MM.1S (cell line): Measurements from ENCODE around the gene DDAH1.

Experiments used
- DNase-seq: peaks from one replicate; pipeline ENCODE4 v3.0.0-alpha.2; 2015
- H2AFZ ChIP-seq: fragments of 300-600 bp; sonication (generic); 2 replicates; pipeline ENCODE4 v1.6.0; 2016; ENCODE audit warnings: antibody characterized with exemption, low read length
- H3F3A ChIP-seq: fragments of 300-600 bp; sonication (generic); 2 replicates; pipeline ENCODE4 v1.6.1; 2016; ENCODE audit warnings: mild to moderate bottlenecking, antibody characterized with exemption, low read length, moderate library complexity, mixed read lengths; ENCODE audit not compliant: insufficient read depth
- H3K27ac ChIP-seq: fragments of 300-600 bp; sonication (generic); 2 replicates; pipeline ENCODE4 v1.5.1; 2016; ENCODE audit warnings: mild to moderate bottlenecking, low read length
- H3K27me3 ChIP-seq: fragments of 300-600 bp; sonication (generic); replicated peaks from 2 replicates; pipeline ENCODE4 v1.6.0; 2016; ENCODE audit warnings: low read length; ENCODE audit not compliant: insufficient read depth
- H3K36me3 ChIP-seq: fragments of 300-600 bp; sonication (generic); replicated peaks from 2 replicates; pipeline ENCODE4 v1.6.1; 2016; ENCODE audit warnings: mild to moderate bottlenecking, low read length, mixed read lengths; ENCODE audit not compliant: insufficient read depth
- H3K4me1 ChIP-seq: fragments of 300-600 bp; sonication (generic); 2 replicates; pipeline ENCODE4 v1.6.1; 2016; ENCODE audit warnings: low read length, mixed read lengths
- H3K4me2 ChIP-seq: fragments of 300-600 bp; sonication (generic); 2 replicates; pipeline ENCODE4 v1.6.0; 2016; ENCODE audit warnings: low read depth, low read length
- H3K4me3 ChIP-seq: fragments of 300-600 bp; sonication (generic); 2 replicates; pipeline ENCODE4 v1.5.1; 2016; ENCODE audit warnings: low read length, mixed read lengths
- H3K79me2 ChIP-seq: fragments of 300-600 bp; sonication (generic); 2 replicates; pipeline ENCODE4 v1.6.1; 2016; ENCODE audit warnings: mixed run types, low read length, mixed read lengths
- H3K9ac ChIP-seq: fragments of 300-600 bp; sonication (generic); 2 replicates; pipeline ENCODE4 v1.6.1; 2016; ENCODE audit warnings: low read length, mixed read lengths
- H3K9me2 ChIP-seq: fragments of 300-600 bp; sonication (generic); replicated peaks from 2 replicates; pipeline ENCODE4 v1.6.1; 2016; ENCODE audit warnings: mild to moderate bottlenecking, low read length, mixed read lengths; ENCODE audit not compliant: insufficient read depth
- H3K9me3 ChIP-seq: fragments of 300-600 bp; sonication (generic); replicated peaks from 2 replicates; pipeline ENCODE4 v1.6.1; 2016; ENCODE audit warnings: mild to moderate bottlenecking, low read length, mixed read lengths; ENCODE audit not compliant: insufficient read depth
- H4K20me1 ChIP-seq: fragments of 300-600 bp; sonication (generic); 2 replicates; pipeline ENCODE4 v1.6.1; 2016; ENCODE audit warnings: mild to moderate bottlenecking, low read length, moderate library complexity, mixed read lengths; ENCODE audit not compliant: insufficient read depth
- EZH2 ChIP-seq: fragments of 300-600 bp; sonication (generic); optimal IDR thresholded peaks from 2 replicates; pipeline ENCODE3; 2017; ENCODE audit warnings: low read depth, mild to moderate bottlenecking, antibody characterized with exemption, low read length, mixed read lengths
- EZH2phosphoT487 ChIP-seq: fragments of 300-600 bp; sonication (generic); IDR thresholded peaks from 2 replicates; pipeline ENCODE4 v1.6.1; 2018; ENCODE audit warnings: antibody characterized with exemption, low read length
- TF ChIP-seq, protein P1 (sequence below): fragments of 300-600 bp; sonication (generic); IDR thresholded peaks from 2 replicates; pipeline ENCODE4 v1.5.1; 2016; ENCODE audit warnings: antibody characterized with exemption, low read length, mixed read lengths

DDAH1 gene

DNA sequence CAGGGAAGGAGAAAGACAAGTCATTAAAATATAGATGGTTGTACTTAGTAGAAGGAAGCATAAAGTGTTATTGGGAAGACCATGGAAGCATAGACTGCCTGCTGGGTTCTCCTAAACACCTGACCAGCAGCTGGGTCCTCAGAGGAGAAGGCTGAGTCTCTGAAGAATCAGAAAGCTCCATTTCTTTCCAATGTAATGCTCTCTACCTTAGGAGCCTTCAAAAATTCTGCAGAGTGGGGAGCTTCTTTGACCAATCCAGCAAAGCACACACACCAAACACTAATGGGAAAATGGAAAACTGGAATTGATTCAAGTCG lies 167.5 kb downstream of the DDAH1 start:
- Histone ChIP-seq H3K4me2 (no peak overlapping the region), H2AFZ (no peak overlapping the region), H3K36me3 (no peaks in the 10 kb centered on the region), H3K9me3 (no peaks in the 10 kb centered on the region), H3K27me3 (no peaks in the 10 kb centered on the region), H4K20me1 (no peaks in the 10 kb centered on the region), H3K4me1 (no peaks in the 10 kb centered on the region), H3K9me2 (no peaks in the 10 kb centered on the region), H3K4me3 (no peak overlapping the region), H3K27ac (no peak overlapping the region), H3K79me2 (no peaks in the 10 kb centered on the region), H3F3A (no peaks in the 10 kb centered on the region), H3K9ac (no peak overlapping the region)
- TF ChIP-seq, protein P1, sequence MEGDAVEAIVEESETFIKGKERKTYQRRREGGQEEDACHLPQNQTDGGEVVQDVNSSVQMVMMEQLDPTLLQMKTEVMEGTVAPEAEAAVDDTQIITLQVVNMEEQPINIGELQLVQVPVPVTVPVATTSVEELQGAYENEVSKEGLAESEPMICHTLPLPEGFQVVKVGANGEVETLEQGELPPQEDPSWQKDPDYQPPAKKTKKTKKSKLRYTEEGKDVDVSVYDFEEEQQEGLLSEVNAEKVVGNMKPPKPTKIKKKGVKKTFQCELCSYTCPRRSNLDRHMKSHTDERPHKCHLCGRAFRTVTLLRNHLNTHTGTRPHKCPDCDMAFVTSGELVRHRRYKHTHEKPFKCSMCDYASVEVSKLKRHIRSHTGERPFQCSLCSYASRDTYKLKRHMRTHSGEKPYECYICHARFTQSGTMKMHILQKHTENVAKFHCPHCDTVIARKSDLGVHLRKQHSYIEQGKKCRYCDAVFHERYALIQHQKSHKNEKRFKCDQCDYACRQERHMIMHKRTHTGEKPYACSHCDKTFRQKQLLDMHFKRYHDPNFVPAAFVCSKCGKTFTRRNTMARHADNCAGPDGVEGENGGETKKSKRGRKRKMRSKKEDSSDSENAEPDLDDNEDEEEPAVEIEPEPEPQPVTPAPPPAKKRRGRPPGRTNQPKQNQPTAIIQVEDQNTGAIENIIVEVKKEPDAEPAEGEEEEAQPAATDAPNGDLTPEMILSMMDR, result no peak
- no peak for TF ChIP-seq EZH2
- no peak for TF ChIP-seq EZH2phosphoT487
- DNase-seq, result no peak

DNA sequence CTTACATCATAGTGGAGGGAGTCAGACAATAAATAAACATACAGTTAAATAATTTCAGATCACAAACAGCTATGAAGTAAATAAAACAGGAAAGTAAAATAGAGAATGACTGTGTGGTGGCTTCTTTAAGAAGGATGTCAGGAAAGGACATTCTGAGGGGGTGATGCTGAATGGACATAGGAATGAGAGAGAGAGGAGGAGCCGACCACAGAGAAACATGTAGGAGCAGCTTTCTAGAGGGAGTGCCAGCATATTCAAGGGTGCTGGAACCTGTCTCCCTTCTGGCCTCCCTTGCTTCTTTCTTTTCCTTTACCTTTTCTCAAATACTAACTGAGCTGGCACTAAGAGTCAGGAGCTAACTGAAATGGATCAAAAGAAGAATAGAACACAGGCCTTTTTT lies 168.0 kb downstream of the DDAH1 start:
- Histone ChIP-seq H3K4me3 (no peak overlapping the region), H3K4me2 (no peak overlapping the region), H3K9me3 (no peaks in the 10 kb centered on the region), H2AFZ (no peak overlapping the region), H3K79me2 (no peaks in the 10 kb centered on the region), H3K4me1 (no peaks in the 10 kb centered on the region), H3K9me2 (no peaks in the 10 kb centered on the region), H3F3A (no peaks in the 10 kb centered on the region), H4K20me1 (no peaks in the 10 kb centered on the region), H3K27me3 (no peaks in the 10 kb centered on the region), H3K9ac (no peak overlapping the region), H3K27ac (no peak overlapping the region), H3K36me3 (no peaks in the 10 kb centered on the region)
- TF ChIP-seq EZH2phosphoT487, result no peak
- no peak for DNase-seq

DNA sequence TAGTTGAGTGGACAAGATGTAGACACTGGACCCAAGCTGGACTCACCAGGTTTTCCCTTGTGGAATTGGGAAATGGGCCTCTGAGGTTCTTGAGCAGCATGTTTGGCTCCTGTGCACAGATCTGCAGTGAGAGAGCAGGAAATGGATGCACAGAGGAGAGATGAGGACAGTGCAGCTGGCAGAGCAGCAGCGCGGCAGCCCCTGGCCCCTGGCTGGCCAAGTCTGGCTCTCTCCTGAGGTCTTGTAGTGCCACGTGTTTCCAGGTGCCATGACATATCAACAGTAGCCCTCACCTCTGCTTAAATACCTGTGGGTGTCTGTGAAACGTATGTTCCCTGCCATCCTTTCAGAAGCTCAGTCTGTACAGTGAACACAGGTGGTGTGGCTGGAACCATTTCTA lies 169.3 kb downstream of the DDAH1 start:
- H3K9me3 ChIP-seq, result no peaks in the 10 kb centered on the region
- H3K4me2 ChIP-seq, result no peak overlapping the region
- H3K4me1 ChIP-seq, result no peaks in the 10 kb centered on the region
- no peaks in the 10 kb centered on the region for H3K9me2 ChIP-seq
- H3F3A ChIP-seq, result no peaks in the 10 kb centered on the region
- no peaks in the 10 kb centered on the region for H3K79me2 ChIP-seq
- no peak overlapping the region for H3K9ac ChIP-seq
- no peak for DNase-seq
- H4K20me1 ChIP-seq, result no peaks in the 10 kb centered on the region
- no peaks in the 10 kb centered on the region for H3K27me3 ChIP-seq
- H3K36me3 ChIP-seq, result no peaks in the 10 kb centered on the region
- no peak overlapping the region for H3K27ac ChIP-seq
- TF ChIP-seq EZH2phosphoT487 (no peak), EZH2 (no peak)
- TF ChIP-seq, protein P1, result no peak
- no peak overlapping the region for H2AFZ ChIP-seq
- H3K4me3 ChIP-seq, result no peak overlapping the region

DNA sequence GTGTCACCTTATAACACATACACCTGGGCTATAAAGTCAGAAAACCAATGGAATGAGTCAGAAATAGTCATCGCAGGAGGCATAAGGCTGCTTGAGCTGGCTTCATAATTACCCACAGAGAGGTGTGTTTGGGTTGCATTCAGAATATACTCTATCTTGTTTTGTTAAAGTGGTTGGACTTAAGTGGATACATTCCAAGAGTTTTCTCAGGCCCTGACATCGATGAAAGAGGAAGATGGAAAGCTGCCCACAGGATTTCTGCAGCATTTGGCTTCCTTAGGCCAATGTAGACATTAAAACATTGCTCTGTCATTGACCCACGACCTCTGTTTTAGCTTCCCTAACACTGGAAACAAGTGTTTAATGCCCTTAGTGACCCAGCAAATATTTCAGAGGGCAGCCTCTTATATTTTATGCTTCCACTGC lies 169.9 kb downstream of the DDAH1 start:
- Histone ChIP-seq H3K9me3 (no peaks in the 10 kb centered on the region), H3K27ac (no peak overlapping the region), H3K9me2 (no peaks in the 10 kb centered on the region), H3K4me1 (no peaks in the 10 kb centered on the region), H4K20me1 (no peaks in the 10 kb centered on the region), H2AFZ (no peak overlapping the region), H3F3A (no peaks in the 10 kb centered on the region), H3K79me2 (no peaks in the 10 kb centered on the region), H3K4me2 (no peak overlapping the region), H3K9ac (no peak overlapping the region), H3K36me3 (no peaks in the 10 kb centered on the region), H3K27me3 (no peaks in the 10 kb centered on the region), H3K4me3 (no peak overlapping the region)
- DNase-seq, result no peak
- TF ChIP-seq EZH2phosphoT487, result no peak
- TF ChIP-seq, protein P1, result no peak
- no peak for TF ChIP-seq EZH2
